ENCODE measurements around the gene THUMPD2.

Gene THUMPD2

DNA sequence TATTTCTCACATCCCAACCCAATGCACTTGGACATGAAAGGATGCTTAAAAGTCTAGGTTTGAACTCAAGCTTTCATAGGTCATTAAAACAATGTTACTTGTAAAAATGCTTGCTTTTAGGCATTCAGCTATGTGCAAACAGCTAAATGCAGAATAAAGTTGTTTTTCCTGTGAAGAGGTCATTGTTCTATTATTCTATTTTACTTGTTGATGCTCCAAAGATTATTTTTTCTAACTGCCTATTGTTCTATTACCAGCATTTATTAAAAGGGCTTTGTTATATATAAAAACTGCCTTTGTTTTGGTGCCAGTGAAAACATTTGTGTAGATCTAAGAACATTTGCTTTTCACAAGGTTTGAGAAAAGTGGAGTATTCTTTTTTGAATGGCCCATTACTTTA lies 64.0 kb downstream of the THUMPD2 start:
- DNase-seq = no peak

- DNase-seq = no peak
These were observed 66.1 kb downstream of the THUMPD2 start for GRCh38 chr2:39712953-39713352.

- DNase-seq = no peak
These were observed 68.3 kb downstream of the THUMPD2 start for GRCh38 chr2:39710807-39711206.

DNA sequence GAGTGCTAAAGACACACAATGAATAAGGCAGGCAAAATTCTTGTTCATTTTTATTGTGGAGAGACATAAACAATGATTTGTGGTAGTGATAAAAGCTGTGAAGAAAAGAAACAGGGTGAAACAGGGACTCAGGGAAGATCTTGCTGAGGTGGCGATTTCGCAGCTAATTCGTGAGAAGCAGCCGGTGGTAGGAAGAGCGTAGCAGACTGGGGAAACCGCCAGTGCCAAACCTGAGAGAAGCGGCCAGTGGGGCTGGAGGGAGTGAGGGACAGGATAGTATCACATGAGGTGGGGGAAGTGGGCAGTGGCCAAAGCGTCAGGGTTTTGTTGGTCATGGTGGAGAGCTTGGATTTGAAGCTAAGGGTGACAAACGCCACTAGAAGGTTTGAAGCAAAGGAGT lies 71.1 kb downstream of the THUMPD2 start:
- no peak for DNase-seq

DNA sequence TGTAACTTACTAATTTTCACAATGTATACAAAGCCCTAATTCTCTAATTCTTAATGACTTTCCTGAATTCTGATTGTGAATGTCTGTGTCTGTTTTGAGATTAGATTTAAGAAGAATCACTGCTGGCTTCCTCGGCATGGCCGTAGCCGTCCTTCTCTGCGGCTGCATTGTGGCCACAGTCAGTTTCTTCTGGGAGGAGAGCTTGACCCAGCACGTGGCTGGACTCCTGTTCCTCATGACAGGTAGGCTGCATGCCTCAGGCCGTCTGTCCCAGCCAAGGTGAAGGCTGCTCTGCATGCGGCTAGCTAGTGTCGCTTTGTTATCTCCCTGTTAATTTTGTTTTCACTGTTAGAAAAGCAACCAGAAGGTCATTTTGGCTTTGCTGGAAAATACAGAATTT lies 72.1 kb downstream of the THUMPD2 start:
- no peak for DNase-seq

GRCh38 chr2:39706312-39706711 lies 72.7 kb downstream of the THUMPD2 start:
- DNase-seq = no peak

- DNase-seq = no peak
These were observed 73.4 kb downstream of the THUMPD2 start for GRCh38 chr2:39705638-39706037.

DNA sequence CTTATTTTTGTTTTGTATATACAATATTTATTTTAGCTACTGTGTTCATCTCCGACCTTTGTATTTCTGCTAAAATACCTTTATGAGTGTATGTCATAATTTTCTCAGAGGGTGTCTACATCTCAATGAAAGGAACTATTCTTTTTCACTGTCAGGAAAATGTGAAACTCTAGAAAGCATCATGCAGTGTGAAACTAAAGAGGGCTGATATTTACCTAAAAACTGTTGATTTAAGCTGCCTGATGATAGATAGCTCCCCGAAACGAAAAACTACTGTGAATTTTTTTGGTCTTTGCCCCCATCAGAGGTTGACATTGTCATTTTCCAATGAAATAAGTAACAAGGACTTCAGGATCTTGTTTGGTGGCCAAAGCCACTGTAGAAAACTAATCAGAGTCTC lies 74.5 kb downstream of the THUMPD2 start:
- DNase-seq = no peak

DNA sequence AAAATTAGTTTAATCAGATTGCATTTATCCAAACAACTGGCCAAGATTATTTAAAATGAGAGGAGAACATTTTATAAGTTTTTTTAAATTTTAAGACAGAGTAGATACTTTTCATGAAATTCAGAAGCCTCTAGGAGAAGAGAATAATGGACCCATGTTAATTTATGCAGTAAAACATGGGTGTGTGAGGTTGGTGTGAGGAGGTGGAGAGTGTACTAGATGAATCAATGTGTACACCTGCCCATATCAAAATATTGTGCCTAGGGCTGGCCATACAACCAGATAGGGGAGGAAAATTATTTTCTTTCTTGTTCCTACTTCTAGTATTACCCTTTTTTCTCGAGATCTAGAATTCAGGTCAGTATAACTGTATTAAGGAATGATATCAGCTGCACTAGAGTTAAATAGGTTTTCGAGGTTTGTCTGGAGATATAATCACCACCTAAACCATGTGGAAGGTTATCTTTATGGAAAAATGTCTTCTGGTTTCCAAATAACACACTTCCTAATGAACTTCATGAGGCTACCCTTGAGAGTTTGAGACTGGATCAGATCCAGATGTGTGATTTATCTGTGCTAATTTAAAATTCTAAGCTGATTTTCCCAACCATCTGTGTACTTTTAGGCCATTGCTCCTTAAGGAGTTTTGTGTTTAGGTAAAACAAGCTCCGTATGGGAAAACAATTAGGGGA lies 75.7 kb downstream of the THUMPD2 start:
- DNase-seq = no peak

DNA sequence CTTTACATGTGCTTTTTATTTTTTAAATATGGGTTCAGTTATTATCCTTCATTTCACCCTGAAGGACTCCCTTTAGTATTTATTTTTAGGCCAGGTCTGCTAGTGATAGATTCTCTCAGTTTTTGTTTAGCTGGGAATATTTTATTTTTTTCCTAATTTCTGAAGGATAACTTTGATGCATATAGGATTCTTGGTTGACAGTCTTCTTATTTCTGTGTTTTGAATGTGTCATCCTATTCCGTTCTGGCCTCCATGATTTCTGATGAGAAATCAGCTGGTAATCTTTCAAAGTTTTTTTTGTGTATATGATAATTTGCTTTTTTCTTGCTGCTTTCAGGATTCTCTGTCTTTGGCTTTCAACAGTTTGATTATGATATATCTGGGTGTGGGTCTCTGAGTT lies 77.9 kb downstream of the THUMPD2 start:
- no peak for DNase-seq

GRCh38 chr2:39697454-39697853 lies 81.6 kb downstream of the THUMPD2 start:
- DNase-seq = no peak

GRCh38 chr2:39696838-39697237 lies 82.2 kb downstream of the THUMPD2 start:
- DNase-seq = no peak

DNA sequence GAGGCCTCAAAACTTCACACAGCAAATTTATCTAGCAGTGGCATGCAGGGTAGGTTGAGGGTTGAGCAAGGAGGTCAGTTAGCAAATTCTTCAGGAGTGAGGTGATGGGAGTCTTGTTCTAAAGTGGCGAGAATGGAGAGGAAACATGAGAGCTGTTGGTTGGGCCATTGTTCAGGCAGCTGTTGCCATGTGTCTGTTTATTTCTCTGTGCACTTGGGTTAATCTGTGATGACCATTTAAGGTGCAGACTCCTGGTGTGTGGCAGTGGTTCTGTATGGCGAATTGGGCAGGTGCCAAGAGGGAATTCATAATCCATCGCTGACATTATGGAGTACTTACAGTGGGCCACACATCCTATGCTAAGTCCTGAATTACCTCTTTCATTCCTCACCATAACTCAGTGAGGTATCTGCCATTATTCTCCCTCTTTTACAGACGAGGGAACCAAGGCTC lies 82.9 kb downstream of the THUMPD2 start:
- no peak for DNase-seq

DNA sequence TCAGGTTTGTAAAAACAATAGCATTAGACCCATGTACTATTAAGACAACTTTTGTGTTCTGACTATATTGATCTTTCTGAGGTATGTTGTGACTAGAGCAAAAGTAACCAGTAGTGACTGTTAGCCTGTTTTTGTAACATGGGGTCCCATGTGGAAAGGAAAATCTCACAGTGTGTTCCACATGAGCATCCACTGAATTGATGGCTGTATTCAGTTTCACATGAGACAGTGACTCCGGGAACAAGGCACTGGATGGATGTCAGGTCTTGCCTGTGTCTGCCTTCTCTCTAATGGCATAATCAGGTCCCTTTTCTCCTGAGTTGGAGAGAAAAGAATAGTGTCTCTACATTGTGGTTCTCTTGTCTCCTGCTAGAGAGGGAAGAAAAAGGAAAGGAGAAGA lies 85.8 kb downstream of the THUMPD2 start:
- no peak for DNase-seq

- DNase-seq = no peak
These were observed 89.2 kb downstream of the THUMPD2 start for GRCh38 chr2:39689876-39690275.

- DNase-seq = no peak
These were observed 89.7 kb downstream of the THUMPD2 start for GRCh38 chr2:39689272-39689841.

- no peak for DNase-seq
These were observed 90.9 kb downstream of the THUMPD2 start for GRCh38 chr2:39688181-39688580.

DNA sequence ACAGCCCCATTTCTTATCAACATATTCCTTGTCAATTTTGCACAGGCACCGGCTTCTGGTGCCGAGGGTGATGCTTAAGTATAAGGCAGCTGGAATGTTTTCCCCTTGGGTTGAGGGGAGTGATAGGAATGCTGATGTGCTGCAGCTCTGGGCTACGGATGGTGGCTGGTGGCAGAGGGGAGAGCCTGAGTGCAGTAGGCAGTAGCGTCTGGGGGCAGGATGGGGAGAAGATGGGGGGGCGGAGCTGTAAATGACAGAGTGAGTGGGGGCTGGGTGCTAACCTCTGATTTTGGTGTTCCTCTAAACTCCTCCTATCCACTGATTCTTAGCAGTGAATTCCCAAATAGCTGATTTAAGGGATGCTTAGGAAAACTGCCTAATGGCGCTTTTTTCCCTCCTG lies 92.6 kb downstream of the THUMPD2 start:
- DNase-seq = no peak

All from effector CD4-positive, alpha-beta T cell (primary cell).